ENCODE results near the gene STK24. TPM values are rescaled to one million over a fixed set of nuclear protein-coding genes. Genes with fewer than 3 reads are reported as not detected.

STK24 gene
- polyA plus RNA-seq, 5 donors: 66.5 to 85.4 (median 72.7) TPM

GRCh38 chr13:98557937-98558792, 18.7 kb downstream of the STK24 start:
- DNase-seq: no peak

- no peak for DNase-seq
These were observed 19.8 kb downstream of the STK24 start for GRCh38 chr13:98556968-98557631.

- no peak for DNase-seq
These were observed 20.6 kb downstream of the STK24 start for GRCh38 chr13:98556142-98556816.

GRCh38 chr13:98549728-98550317, 27.1 kb downstream of the STK24 start:
- no peak for DNase-seq

GRCh38 chr13:98549006-98549727, 27.7 kb downstream of the STK24 start:
- no peak for DNase-seq

- DNase-seq: no peak
These were observed 28.7 kb downstream of the STK24 start for GRCh38 chr13:98548230-98548629.

- no peak for DNase-seq
These were observed 29.5 kb downstream of the STK24 start for GRCh38 chr13:98547455-98547854.

GRCh38 chr13:98546402-98546801, 30.5 kb downstream of the STK24 start:
- no peak for DNase-seq

GRCh38 chr13:98544104-98544710, 32.7 kb downstream of the STK24 start:
- no peak for DNase-seq

- no peak for DNase-seq
These were observed 33.4 kb downstream of the STK24 start for GRCh38 chr13:98543378-98544103.

GRCh38 chr13:98542568-98543377, 34.1 kb downstream of the STK24 start:
- no peak for DNase-seq

GRCh38 chr13:98541701-98542203, 35.2 kb downstream of the STK24 start:
- no peak for DNase-seq

- DNase-seq: no peak
These were observed 35.7 kb downstream of the STK24 start for GRCh38 chr13:98541191-98541590.

GRCh38 chr13:98540476-98540875, 36.4 kb downstream of the STK24 start:
- no peak for DNase-seq

- no peak for DNase-seq
These were observed 37.2 kb downstream of the STK24 start for GRCh38 chr13:98539666-98540065.

- DNase-seq: no peak
These were observed 38.0 kb downstream of the STK24 start for GRCh38 chr13:98538876-98539275.

GRCh38 chr13:98537740-98538139, 39.2 kb downstream of the STK24 start:
- DNase-seq: no peak

- no peak for DNase-seq
These were observed 39.6 kb downstream of the STK24 start for GRCh38 chr13:98537306-98537705.

- no peak for DNase-seq
These were observed 40.2 kb downstream of the STK24 start for GRCh38 chr13:98536729-98537128.

All from right lung (tissue), 5 donors.